K562 (cell line): ENCODE measurements around the gene BLOC1S2.

Experiments
- ARID1B ChIP-seq: fragments of 450-650 bp; IDR thresholded peaks from 2 replicates; pipeline ENCODE4 v1.6.1; 2016; ENCODE audit warnings: antibody characterized with exemption, mild to moderate bottlenecking, inconsistent platforms
- BRF1 ChIP-seq: IDR thresholded peaks from 3 replicates; pipeline ENCODE4 v1.6.1; 2011; ENCODE audit warnings: borderline replicate concordance, mild to moderate bottlenecking; ENCODE audit not compliant: insufficient read length; ENCODE audit errors: extremely low read depth
- CREB1 ChIP-seq, 2 experiments: sonication (generic) in 1 of 2; formaldehyde crosslinking in 1 of 2; IDR thresholded peaks; 2 replicates each; pipeline versions ENCODE4 v1.6.1 to v1.8.0; 2012 to 2022; ENCODE audit warnings: inconsistent platforms in 1 of 2, mild to moderate bottlenecking in 1 of 2, missing genetic modification reagents in 1 of 2, moderate library complexity in 1 of 2
- DACH1 ChIP-seq: fragments of 450-650 bp; IDR thresholded peaks from 2 replicates; pipeline ENCODE4 v1.6.1; 2018; ENCODE audit not compliant: partially characterized antibody
- EGR1 ChIP-seq: fragments of 450-650 bp; conservative IDR thresholded peaks from 2 replicates; pipeline ENCODE4 v1.6.1; 2017; ENCODE audit warnings: mild to moderate bottlenecking
- GTF2F1 ChIP-seq: IDR thresholded peaks from 2 replicates; pipeline ENCODE4 v1.6.1; 2011; ENCODE audit warnings: low read depth, low read length, improper control_type of control experiment
- POLR2AphosphoS5 ChIP-seq: IDR thresholded peaks from 2 replicates; pipeline ENCODE4 v1.6.1; 2011; ENCODE audit warnings: mild to moderate bottlenecking, low read depth, low read length, moderate library complexity; ENCODE audit not compliant: control insufficient read depth, insufficient read depth
- TF ChIP-seq, protein P1 (sequence below), 3 experiments: IDR thresholded peaks in 2 of 3; conservative IDR thresholded peaks in 1 of 3; 2 replicates each; pipeline ENCODE4 v1.5.1; 2011 to 2012; ENCODE audit warnings: low read length in 3 of 3, mild to moderate bottlenecking in 3 of 3, control low read depth in 2 of 3, improper control_type of control experiment in 1 of 3, inconsistent platforms in 1 of 3, low read depth in 1 of 3, mixed read lengths in 1 of 3, moderate library complexity in 1 of 3; ENCODE audit not compliant: insufficient read depth in 2 of 3
- TF ChIP-seq, protein P2 (sequence below), 3 experiments: fragments of 200-800 bp in 1 of 3; fragments of 250-450 bp in 1 of 3; fragments of 450-650 bp in 1 of 3; sonication (Bioruptor Pico) in 1 of 3; sonication (Bioruptor generic) in 1 of 3; formaldehyde crosslinking in 1 of 3; IDR thresholded peaks; 2 replicates each; pipeline versions ENCODE4 v1.6.1 to v1.8.0; 2016 to 2022; ENCODE audit warnings: mild to moderate bottlenecking in 2 of 3, missing genetic modification characterization in 2 of 3, missing compliant biosample characterization in 1 of 3, moderate library complexity in 1 of 3
- TF ChIP-seq, protein P3 (sequence below): sonication (generic); formaldehyde crosslinking; IDR thresholded peaks from 2 replicates; pipeline ENCODE4 v1.8.1; 2023; ENCODE audit warnings: mild to moderate bottlenecking, missing genetic modification reagents

DNA sequence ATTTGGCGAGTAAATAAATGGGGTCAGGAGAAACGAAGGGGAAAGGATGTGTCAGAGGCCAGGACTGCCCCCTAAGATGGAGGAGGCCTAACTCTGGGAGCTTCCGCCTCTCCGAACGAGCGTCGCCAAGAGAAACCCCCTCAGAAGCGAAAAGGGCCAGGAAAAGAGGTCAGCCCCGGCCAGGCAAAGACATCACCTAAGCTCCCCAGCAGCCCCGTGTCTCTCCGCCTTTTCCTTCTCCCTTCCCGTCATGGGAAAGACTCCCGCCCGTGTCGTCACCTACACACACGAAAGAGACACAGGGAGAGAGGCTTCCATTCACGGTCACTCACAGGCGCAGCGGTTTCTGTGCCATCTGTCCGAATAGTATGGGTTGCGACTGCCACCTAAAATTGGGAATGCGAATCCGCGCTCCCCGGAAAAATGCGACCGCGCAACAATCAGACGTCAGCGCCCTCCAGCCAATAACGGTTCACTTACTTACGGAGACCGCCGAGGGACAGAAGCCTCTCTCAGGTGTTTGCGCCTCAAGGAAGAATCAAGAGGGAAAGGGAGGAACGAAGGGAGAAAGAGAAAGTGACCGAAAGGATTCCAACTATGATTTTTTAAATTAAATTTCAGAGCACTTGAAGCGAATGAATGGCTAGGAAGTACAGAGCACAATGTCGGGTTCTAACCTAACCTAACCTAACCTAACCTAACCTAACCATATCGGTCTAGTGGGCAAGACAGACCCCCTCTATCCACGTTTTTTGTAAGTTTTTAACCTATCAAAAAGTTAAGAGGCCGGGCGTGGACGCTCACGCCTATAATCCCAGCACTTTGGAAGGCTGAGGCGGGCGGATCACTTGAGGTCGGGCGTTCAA is 19.0 kb downstream of the BLOC1S2 start, which contains the start of gene CWF19L1:
- TF ChIP-seq ARID1B (no peak), CREB1 (IDR thresholded peaks at IDR 0.05) (peak; percentile 94), CREB1 (CRISPR knock-in tag; IDR thresholded peaks at IDR 0.05) (peak; percentile 96), BRF1 (no peak), POLR2AphosphoS5 (peak; percentile 81), GTF2F1 (no peak), DACH1 (no peak), EGR1 (no peak)
- TF ChIP-seq, protein P1, sequence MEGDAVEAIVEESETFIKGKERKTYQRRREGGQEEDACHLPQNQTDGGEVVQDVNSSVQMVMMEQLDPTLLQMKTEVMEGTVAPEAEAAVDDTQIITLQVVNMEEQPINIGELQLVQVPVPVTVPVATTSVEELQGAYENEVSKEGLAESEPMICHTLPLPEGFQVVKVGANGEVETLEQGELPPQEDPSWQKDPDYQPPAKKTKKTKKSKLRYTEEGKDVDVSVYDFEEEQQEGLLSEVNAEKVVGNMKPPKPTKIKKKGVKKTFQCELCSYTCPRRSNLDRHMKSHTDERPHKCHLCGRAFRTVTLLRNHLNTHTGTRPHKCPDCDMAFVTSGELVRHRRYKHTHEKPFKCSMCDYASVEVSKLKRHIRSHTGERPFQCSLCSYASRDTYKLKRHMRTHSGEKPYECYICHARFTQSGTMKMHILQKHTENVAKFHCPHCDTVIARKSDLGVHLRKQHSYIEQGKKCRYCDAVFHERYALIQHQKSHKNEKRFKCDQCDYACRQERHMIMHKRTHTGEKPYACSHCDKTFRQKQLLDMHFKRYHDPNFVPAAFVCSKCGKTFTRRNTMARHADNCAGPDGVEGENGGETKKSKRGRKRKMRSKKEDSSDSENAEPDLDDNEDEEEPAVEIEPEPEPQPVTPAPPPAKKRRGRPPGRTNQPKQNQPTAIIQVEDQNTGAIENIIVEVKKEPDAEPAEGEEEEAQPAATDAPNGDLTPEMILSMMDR (IDR thresholded peaks at IDR 0.05 in 2 of 3, conservative IDR thresholded peaks at IDR 0.05 in 1 of 3; ENCODE audit: insufficient read depth in 2 of 3, low read depth in 1 of 3, low read length in 3 of 3) = no peak
- TF ChIP-seq, protein P2, sequence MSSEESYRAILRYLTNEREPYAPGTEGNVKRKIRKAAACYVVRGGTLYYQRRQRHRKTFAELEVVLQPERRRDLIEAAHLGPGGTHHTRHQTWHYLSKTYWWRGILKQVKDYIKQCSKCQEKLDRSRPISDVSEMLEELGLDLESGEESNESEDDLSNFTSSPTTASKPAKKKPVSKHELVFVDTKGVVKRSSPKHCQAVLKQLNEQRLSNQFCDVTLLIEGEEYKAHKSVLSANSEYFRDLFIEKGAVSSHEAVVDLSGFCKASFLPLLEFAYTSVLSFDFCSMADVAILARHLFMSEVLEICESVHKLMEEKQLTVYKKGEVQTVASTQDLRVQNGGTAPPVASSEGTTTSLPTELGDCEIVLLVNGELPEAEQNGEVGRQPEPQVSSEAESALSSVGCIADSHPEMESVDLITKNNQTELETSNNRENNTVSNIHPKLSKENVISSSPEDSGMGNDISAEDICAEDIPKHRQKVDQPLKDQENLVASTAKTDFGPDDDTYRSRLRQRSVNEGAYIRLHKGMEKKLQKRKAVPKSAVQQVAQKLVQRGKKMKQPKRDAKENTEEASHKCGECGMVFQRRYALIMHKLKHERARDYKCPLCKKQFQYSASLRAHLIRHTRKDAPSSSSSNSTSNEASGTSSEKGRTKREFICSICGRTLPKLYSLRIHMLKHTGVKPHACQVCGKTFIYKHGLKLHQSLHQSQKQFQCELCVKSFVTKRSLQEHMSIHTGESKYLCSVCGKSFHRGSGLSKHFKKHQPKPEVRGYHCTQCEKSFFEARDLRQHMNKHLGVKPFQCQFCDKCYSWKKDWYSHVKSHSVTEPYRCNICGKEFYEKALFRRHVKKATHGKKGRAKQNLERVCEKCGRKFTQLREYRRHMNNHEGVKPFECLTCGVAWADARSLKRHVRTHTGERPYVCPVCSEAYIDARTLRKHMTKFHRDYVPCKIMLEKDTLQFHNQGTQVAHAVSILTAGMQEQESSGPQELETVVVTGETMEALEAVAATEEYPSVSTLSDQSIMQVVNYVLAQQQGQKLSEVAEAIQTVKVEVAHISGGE (CRISPR knock-in tag; IDR thresholded peaks at IDR 0.05) = no peak
- TF ChIP-seq, protein P3, sequence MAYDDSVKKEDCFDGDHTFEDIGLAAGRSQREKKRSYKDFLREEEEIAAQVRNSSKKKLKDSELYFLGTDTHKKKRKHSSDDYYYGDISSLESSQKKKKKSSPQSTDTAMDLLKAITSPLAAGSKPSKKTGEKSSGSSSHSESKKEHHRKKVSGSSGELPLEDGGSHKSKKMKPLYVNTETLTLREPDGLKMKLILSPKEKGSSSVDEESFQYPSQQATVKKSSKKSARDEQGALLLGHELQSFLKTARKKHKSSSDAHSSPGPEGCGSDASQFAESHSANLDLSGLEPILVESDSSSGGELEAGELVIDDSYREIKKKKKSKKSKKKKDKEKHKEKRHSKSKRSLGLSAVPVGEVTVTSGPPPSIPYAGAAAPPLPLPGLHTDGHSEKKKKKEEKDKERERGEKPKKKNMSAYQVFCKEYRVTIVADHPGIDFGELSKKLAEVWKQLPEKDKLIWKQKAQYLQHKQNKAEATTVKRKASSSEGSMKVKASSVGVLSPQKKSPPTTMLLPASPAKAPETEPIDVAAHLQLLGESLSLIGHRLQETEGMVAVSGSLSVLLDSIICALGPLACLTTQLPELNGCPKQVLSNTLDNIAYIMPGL (CRISPR knock-in tag) = no peak
